ENCODE data around the gene NR1H4.
"Not testable (repeated sequence)": the region's sequence is repeated elsewhere in the genome, so short reads cannot be mapped to it uniquely, and the experiment has no call there.

The NR1H4 gene

DNA sequence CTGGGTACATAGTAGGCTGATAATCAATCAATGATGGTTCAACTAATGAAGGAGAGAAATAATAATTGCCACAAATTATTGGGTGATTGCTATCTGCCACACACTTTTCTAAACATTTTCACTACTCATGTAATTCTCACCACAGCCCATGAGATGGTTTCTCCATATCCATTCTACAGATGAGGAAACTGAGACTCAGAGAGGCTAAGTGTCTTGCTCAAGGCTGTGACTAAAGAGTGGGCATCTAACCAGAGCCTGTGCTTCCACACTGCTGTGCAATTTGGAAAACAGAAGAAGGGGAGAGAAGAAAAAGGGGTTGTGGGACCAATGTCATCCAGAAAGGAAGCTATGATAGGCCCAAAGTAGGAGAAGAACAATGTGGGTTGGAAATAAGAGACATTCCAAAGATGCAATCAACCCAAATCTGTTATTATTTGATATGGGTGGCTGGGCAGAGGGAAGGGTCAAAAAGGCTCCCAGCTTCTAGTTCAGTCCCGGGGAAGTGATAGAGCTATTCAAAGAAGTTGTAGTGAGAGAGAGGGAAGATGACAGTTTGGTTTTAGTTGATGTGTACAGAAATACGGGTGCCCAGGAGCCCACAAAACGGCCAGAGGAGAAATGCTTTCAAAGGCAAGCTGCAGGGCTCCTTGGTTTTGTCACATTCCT lies 483 bp upstream of the NR1H4 start:
- no peak for DNase-seq (ENCODE audit: low spot score)

GRCh38 chr12:100474617-100475016 lies 951 bp downstream of the NR1H4 start:
- DNase-seq (ENCODE audit: low spot score): no peak

- DNase-seq (ENCODE audit: low spot score): no peak
These were observed 2.5 kb downstream of the NR1H4 start for GRCh38 chr12:100476013-100476751.

GRCh38 chr12:100481021-100481420 lies 7.4 kb downstream of the NR1H4 start:
- no peak for DNase-seq (ENCODE audit: low spot score)

DNA sequence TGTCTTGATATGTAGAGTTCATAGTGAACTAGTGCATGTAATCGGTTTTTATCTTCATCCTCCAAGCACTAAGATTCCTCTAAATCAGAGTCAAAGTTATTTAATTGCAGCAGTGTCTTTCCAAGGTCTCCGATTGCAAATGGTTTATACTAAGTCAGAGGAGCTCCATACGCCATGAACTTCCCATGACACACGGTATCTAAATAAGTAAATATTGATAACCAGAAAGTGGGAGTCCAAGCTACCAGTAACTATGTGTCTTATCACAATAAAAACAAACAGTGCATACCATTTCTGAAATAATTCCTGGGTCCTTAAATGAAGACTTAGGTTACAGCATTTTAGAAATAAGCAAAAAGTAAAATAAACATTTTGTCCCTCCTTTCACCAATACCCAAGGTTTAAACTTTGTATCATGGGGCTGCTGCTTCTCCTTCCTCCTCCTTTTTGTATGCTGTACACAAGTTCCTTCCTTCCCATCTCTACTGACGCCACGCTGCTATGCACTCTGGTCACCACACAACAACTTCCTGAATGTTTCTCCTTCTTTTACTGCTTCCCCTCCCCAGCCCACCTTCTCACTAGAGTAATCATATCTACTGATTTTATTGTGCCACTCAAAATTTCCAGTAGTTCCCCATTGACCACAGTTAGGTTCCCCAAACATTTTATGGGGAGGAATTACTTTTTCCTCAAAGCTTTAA lies 10.7 kb downstream of the NR1H4 start:
- DNase-seq (ENCODE audit: low spot score): no peak

- no peak for DNase-seq (ENCODE audit: low spot score)
These were observed 11.3 kb downstream of the NR1H4 start for GRCh38 chr12:100484891-100485471.

DNA sequence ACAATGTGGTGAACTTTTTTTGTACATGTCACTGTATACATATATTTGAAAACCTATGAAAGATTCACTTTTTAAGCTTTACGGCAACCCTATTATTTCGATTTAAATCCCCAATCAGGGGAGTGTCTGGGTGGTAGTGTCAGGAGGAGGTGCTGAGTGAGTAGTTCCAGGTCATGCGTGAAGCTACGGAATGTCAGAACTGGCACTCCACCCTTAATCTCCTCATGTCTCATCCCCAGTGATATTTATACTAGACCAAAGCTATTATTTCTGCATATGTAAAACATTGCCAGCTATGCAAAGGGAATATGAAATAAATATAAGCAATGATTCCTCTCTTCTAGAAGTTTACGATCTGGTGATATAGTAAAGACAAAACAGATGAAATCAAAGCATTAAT lies 12.3 kb downstream of the NR1H4 start:
- no peak for DNase-seq (ENCODE audit: low spot score)

- no peak for DNase-seq (ENCODE audit: low spot score)
These were observed 15.7 kb downstream of the NR1H4 start for GRCh38 chr12:100489251-100489820.

DNA sequence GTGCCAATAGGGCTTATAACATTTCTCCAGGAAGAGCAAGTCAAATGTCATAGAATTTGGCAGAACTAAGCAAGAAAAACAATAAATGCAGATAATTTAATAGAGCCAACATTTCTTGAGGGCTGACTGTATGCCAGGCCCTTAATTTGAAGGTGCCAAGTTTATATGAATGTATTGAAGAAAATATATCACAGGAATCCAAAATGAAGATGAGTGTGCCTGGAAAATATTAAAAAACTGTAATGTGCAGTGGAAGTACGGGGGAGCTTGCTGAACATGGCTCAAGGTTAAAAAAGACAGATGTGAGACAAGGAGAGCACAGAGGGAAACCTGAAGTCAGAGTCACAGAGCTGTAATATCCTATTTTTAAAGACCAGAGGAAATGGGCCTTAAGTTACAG lies 16.4 kb downstream of the NR1H4 start:
- DNase-seq (ENCODE audit: low spot score): no peak

- DNase-seq (ENCODE audit: low spot score): no peak
These were observed 17.4 kb downstream of the NR1H4 start for GRCh38 chr12:100491104-100491503.

GRCh38 chr12:100493396-100494012 lies 19.8 kb downstream of the NR1H4 start:
- DNase-seq (ENCODE audit: low spot score): no peak

GRCh38 chr12:100494026-100494425 lies 20.4 kb downstream of the NR1H4 start:
- DNase-seq (ENCODE audit: low spot score): no peak

GRCh38 chr12:100494538-100494937 lies 20.9 kb downstream of the NR1H4 start:
- no peak for DNase-seq (ENCODE audit: low spot score)

- no peak for DNase-seq (ENCODE audit: low spot score)
These were observed 23.6 kb downstream of the NR1H4 start for GRCh38 chr12:100497105-100497795.

GRCh38 chr12:100498141-100498540 lies 24.5 kb downstream of the NR1H4 start:
- DNase-seq (ENCODE audit: low spot score): no peak

- no peak for DNase-seq (ENCODE audit: low spot score)
These were observed 25.8 kb downstream of the NR1H4 start for GRCh38 chr12:100499416-100499815.

- not testable (repeated sequence) for DNase-seq (ENCODE audit: low spot score)
These were observed 29.1 kb downstream of the NR1H4 start for GRCh38 chr12:100502718-100503117.

GRCh38 chr12:100503228-100503628 lies 29.6 kb downstream of the NR1H4 start:
- DNase-seq (ENCODE audit: low spot score): no peak

DNA sequence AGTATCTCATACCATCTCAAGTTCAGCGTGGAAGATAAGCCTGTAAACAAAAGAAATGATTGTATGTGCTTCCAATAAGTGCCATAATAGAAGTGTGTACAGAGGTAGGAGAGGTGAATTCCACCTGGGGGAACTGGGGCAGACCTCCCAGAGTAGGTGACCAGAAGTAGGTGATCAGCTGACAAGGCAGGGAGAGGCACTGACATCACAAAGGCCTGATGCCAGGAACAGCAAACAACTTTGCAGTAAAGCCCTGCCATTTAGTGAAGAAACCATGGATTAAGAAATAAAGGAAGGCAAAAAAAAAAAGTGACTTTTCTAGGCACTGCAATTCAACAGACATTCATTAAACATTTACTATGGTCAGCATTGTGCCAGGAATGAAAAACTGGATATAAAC lies 31.1 kb downstream of the NR1H4 start:
- no peak for DNase-seq (ENCODE audit: low spot score)

DNA sequence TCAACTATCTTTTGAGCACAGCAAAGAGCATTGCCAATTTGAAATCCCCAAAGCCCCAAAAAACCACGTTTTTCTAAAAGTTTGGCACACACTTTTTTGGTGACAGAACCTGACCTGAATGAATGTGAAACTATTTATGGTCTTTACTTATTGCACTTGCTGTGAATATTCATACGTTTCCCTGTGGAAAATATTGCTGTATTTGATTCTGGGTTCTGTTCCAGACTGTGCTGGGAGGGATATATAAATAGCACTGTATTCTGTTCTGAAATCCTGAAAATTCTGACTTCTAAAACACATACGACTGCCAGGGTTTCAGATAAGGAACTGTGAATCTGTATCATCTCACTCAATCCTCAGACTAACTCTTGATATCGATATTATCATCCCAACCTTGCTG lies 35.1 kb downstream of the NR1H4 start:
- no peak for DNase-seq (ENCODE audit: low spot score)

DNA sequence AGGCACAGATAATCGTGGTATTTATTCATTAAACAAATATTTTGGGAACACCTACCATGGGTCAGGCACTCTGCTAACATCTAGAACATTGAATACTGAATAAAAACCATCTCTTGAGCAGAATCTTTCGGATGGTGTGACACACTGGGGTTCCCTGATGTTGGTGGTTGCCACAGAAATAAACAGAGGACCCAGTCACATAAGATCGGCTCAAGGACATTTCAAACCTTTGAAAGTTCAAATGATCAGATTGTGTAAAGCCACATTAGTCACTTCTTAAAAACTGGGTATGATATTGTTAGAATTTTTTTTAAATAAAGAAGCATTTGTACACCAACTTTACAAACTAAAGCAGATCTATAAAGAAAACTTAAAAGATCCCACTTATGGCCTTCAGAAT lies 39.0 kb downstream of the NR1H4 start:
- no peak for DNase-seq (ENCODE audit: low spot score)

All from LoVo (cell line).